Upper lobe of left lung (tissue), 6 donors: ENCODE measurements around the gene LAG3. TPM values are rescaled to one million over a fixed set of nuclear protein-coding genes. Genes with fewer than 3 reads are reported as not detected.

ENCODE experiments used
- ATAC-seq, 2 donors: fragments of 200-7000 bp; cut with Tn5 transposase; one replicate each; pipeline ENCODE4 v1.9.1; 2022; ENCODE audit warnings: mild to moderate bottlenecking in 2 of 2, moderate library complexity in 2 of 2; ENCODE audit not compliant: low FRiP score in 2 of 2
- DNase-seq, 2 donors: peaks; one replicate each; pipeline ENCODE4 v3.0.0-alpha.2; 2019 to 2020
- H3K27ac ChIP-seq, 4 donors: fragments of 200-600 bp; sonication (generic); one replicate each; pipeline ENCODE4 v1.5.1; 2016 to 2019
- H3K27me3 ChIP-seq, 4 donors: fragments of 200-600 bp; sonication (generic); one replicate each; pipeline ENCODE4 v1.5.1; 2017 to 2019
- H3K36me3 ChIP-seq, 4 donors: fragments of 200-600 bp; sonication (generic); one replicate each; pipeline ENCODE4 v1.5.1; 2016 to 2019
- H3K4me1 ChIP-seq, 4 donors: fragments of 200-600 bp; sonication (generic); one replicate each; pipeline ENCODE4 v1.5.1; 2018 to 2019
- H3K4me3 ChIP-seq, 4 donors: fragments of 200-600 bp; sonication (generic); one replicate each; pipeline ENCODE4 v1.5.1; 2017 to 2019; ENCODE audit warnings: mild to moderate bottlenecking in 2 of 4, moderate library complexity in 1 of 4
- H3K9me3 ChIP-seq, 4 donors: fragments of 200-600 bp; sonication (generic); one replicate each; pipeline ENCODE4 v1.5.1; 2018 to 2019
- CTCF ChIP-seq, 6 experiments: fragments of 450-650 bp in 4 of 6; fragments of 200-600 bp in 2 of 6; sonication (generic) in 2 of 6; IDR thresholded peaks; one replicate each; pipeline ENCODE4 v1.5.1; 2016 to 2019; ENCODE audit warnings: antibody characterized with exemption in 6 of 6
- EP300 ChIP-seq, 4 donors: sonication (generic); formaldehyde crosslinking; IDR thresholded peaks; one replicate each; pipeline ENCODE4 v1.5.1; 2017; ENCODE audit warnings: antibody characterized with exemption in 4 of 4, control low read depth in 2 of 4
- POLR2A ChIP-seq, 4 donors: fragments of 450-650 bp; IDR thresholded peaks; one replicate each; pipeline ENCODE4 v1.5.1; 2016 to 2017; ENCODE audit warnings: antibody characterized with exemption in 4 of 4, mild to moderate bottlenecking in 2 of 4
- POLR2AphosphoS5 ChIP-seq, 2 donors: sonication (generic); formaldehyde crosslinking; IDR thresholded peaks; one replicate each; pipeline ENCODE4 v1.5.1; 2017; ENCODE audit warnings: antibody characterized with exemption in 2 of 2
- WGBS, 2 donors: methylation state at CpG; one replicate each; pipeline ENCODE4 v1.1.5; 2017 to 2018; 5-methylcytosine and 5-hydroxymethylcytosine counted together
- total RNA-seq, 6 donors: library from RNA; depleted of rRNA in 4 of 6; stranded (reverse); fragments of >200 nt in 4 of 6; gene quantifications; one replicate each; pipeline versions ENCODE4 v1.1.0 to v1.2.1, GENCODE V29; 2016 to 2021
- donor health status: DM: no; HTN: no; CAD: no; lungs with moderate emphysema.
- donor health status: DM: no; HTN: yes; CAD: no; lungs with severe emphysema.

The LAG3 gene
- total RNA-seq, 6 donors from 2014 or later: 0.46 to 2.6 (median 1.5) TPM

GRCh38 chr12:6792522-6793201 is 20.3 kb downstream of the LAG3 start:
- H3K27me3 ChIP-seq: no peaks in the 10 kb centered on the region
- DNase-seq (peak in 1 of 2 donors; percentile 64), ATAC-seq (peak; percentile 75 to 80)
- H3K4me1 ChIP-seq: peaks cover 9 to 29% (median 21%) of the 10 kb centered on the region in 4 donors
- H3K36me3 ChIP-seq: no peaks in the 10 kb centered on the region
- H3K4me3 ChIP-seq: peak overlapping the region in 2 of 4 donors; percentile 32 to 41
- peak overlapping the region; percentile 64 to 75 (median 72) for H3K27ac ChIP-seq
- no peak for TF ChIP-seq EP300 (IDR thresholded peaks at IDR 0.05)
- TF ChIP-seq CTCF (IDR thresholded peaks at IDR 0.05): no peak
- peak in 1 of 2 donors; percentile 17 for TF ChIP-seq POLR2AphosphoS5 (IDR thresholded peaks at IDR 0.05)
- TF ChIP-seq POLR2A (IDR thresholded peaks at IDR 0.05): peak in 1 of 4 donors; percentile 43
- WGBS, 2 donors: 23 to 25% methylated on average over 12 of the region's 12 CpGs
- H3K9me3 ChIP-seq: no peaks in the 10 kb centered on the region

- H3K4me1 ChIP-seq: peaks cover 9 to 21% (median 14%) of the 10 kb centered on the region in 4 donors
- H3K9me3 ChIP-seq: no peaks in the 10 kb centered on the region
- DNase-seq: no peak
- H3K27ac ChIP-seq: no peak overlapping the region
- no peak overlapping the region for H3K4me3 ChIP-seq
- H3K27me3 ChIP-seq: no peaks in the 10 kb centered on the region
- TF ChIP-seq EP300 (IDR thresholded peaks at IDR 0.05) (no peak), POLR2A (IDR thresholded peaks at IDR 0.05) (no peak), CTCF (IDR thresholded peaks at IDR 0.05) (no peak), POLR2AphosphoS5 (IDR thresholded peaks at IDR 0.05) (no peak)
- H3K36me3 ChIP-seq: no peaks in the 10 kb centered on the region
- WGBS, 2 donors: 78 to 88% methylated on average over 2 of the region's 2 CpGs
- ATAC-seq: no peak
Observed at GRCh38 chr12:6795088-6795487, 22.8 kb downstream of the LAG3 start.

GRCh38 chr12:6796576-6796975 is 24.3 kb downstream of the LAG3 start:
- Histone ChIP-seq H3K9me3 (no peaks in the 10 kb centered on the region), H3K4me3 (no peak overlapping the region), H3K4me1 (peaks cover 9 to 19% (median 11%) of the 10 kb centered on the region in 4 donors), H3K27ac (no peak overlapping the region), H3K27me3 (no peaks in the 10 kb centered on the region), H3K36me3 (no peaks in the 10 kb centered on the region)
- TF ChIP-seq POLR2AphosphoS5 (IDR thresholded peaks at IDR 0.05) (no peak), EP300 (IDR thresholded peaks at IDR 0.05) (no peak), CTCF (IDR thresholded peaks at IDR 0.05) (no peak), POLR2A (IDR thresholded peaks at IDR 0.05) (no peak)
- WGBS, 2 donors: 84 to 93% methylated on average over 4 of the region's 4 CpGs
- DNase-seq (no peak), ATAC-seq (no peak)

GRCh38 chr12:6799147-6799546 is 26.8 kb downstream of the LAG3 start:
- no peak for DNase-seq
- H3K27ac ChIP-seq: no peak overlapping the region
- H3K9me3 ChIP-seq: no peaks in the 10 kb centered on the region
- no peak for TF ChIP-seq POLR2A (IDR thresholded peaks at IDR 0.05)
- TF ChIP-seq EP300 (IDR thresholded peaks at IDR 0.05): no peak
- TF ChIP-seq POLR2AphosphoS5 (IDR thresholded peaks at IDR 0.05): no peak
- no peak for TF ChIP-seq CTCF (IDR thresholded peaks at IDR 0.05)
- no peak overlapping the region for H3K4me3 ChIP-seq
- H3K27me3 ChIP-seq: no peaks in the 10 kb centered on the region
- ATAC-seq: no peak
- no peaks in the 10 kb centered on the region for H3K4me1 ChIP-seq
- H3K36me3 ChIP-seq: peaks cover 0 to 5% (median 0%) of the 10 kb centered on the region in 4 donors
- 82 to 87% methylated on average over 5 of the region's 5 CpGs for WGBS, 2 donors

GRCh38 chr12:6807170-6807569 is 34.9 kb downstream of the LAG3 start:
- DNase-seq: no peak
- Histone ChIP-seq H3K27me3 (no peaks in the 10 kb centered on the region), H3K4me3 (no peak overlapping the region), H3K4me1 (no peaks in the 10 kb centered on the region), H3K9me3 (no peaks in the 10 kb centered on the region), H3K36me3 (peaks cover 0 to 5% (median 0%) of the 10 kb centered on the region in 4 donors), H3K27ac (no peak overlapping the region)
- no peak for ATAC-seq
- WGBS, 2 donors: 83 to 87% methylated on average over 1 of the region's 1 CpG
- no peak for TF ChIP-seq CTCF (IDR thresholded peaks at IDR 0.05)
- no peak for TF ChIP-seq POLR2AphosphoS5 (IDR thresholded peaks at IDR 0.05)
- no peak for TF ChIP-seq EP300 (IDR thresholded peaks at IDR 0.05)
- TF ChIP-seq POLR2A (IDR thresholded peaks at IDR 0.05): no peak
